HepG2 (cell line): ENCODE results near the gene NUP62. TPM values are rescaled to one million over a fixed set of nuclear protein-coding genes. Genes with fewer than 3 reads are reported as not detected.

Experiments used
- ATAC-seq: fragments of 200-7000 bp; cut with Tn5 transposase; 3 replicates; pipeline ENCODE4 v1.9.1; 2020; ENCODE audit warnings: mild to moderate bottlenecking, moderate library complexity
- BruUV-seq: library from RNA; stranded (reverse); fragments of 400-500 nt; replicated peaks from 2 replicates; lab custom pipeline; 2021; lab: Mats Ljungman, UMichigan
- CTCF ChIA-PET: fragments of 300-600 bp; formaldehyde crosslinking; extraction: SDS; loops from one replicate; lab custom pipeline; 2021; ENCODE audit warnings: low total read pairs, inconsistent platforms, low intra/inter-chr PET ratio; lab: Yijun Ruan, JAX
- POLR2A ChIA-PET: fragments of 350-600 bp; sonication (Branson Sonifier 250); formaldehyde crosslinking; loops from one replicate; lab custom pipeline; 2020; ENCODE audit warnings: antibody characterized with exemption, inconsistent platforms; lab: Yijun Ruan, JAX
- DNase-seq: peaks from one replicate; pipeline ENCODE4 v3.0.0-alpha.2; 2015; ENCODE audit warnings: low spot score
- FAIRE-seq: peaks from 3 replicates; lab custom pipeline; 2011; peaks lifted over from hg19 to GRCh38; lab: Jason Lieb, UNC
- H2AFZ ChIP-seq: one replicate; pipeline ENCODE4 v1.6.1; 2011; ENCODE audit warnings: low read length, inconsistent platforms
- H3K27ac ChIP-seq: fragments of 300-600 bp; 3 replicates; pipeline ENCODE4 v1.8.0; 2011; ENCODE audit warnings: mixed run types, mild to moderate bottlenecking, mixed read lengths, low read length, inconsistent platforms; ENCODE audit not compliant: insufficient read depth; ENCODE audit errors: extremely low read length
- H3K27me3 ChIP-seq, 2 experiments: fragments of 200-600 bp in 1 of 2; 2 replicates in 1 of 2; 3 replicates in 1 of 2; pipeline versions ENCODE4 v1.6.0 to v1.8.0; 2011; ENCODE audit warnings: low read length in 2 of 2, mild to moderate bottlenecking in 2 of 2, moderate library complexity in 2 of 2, inconsistent platforms in 1 of 2; ENCODE audit not compliant: insufficient read depth in 2 of 2, control insufficient read depth in 1 of 2
- H3K36me3 ChIP-seq, 2 experiments: fragments of 200-600 bp in 1 of 2; replicated peaks in 1 of 2; 2 replicates in 1 of 2; 3 replicates in 1 of 2; pipeline versions ENCODE4 v1.5.1 to v1.8.0; 2011; ENCODE audit warnings: low read length in 2 of 2, inconsistent platforms in 1 of 2; ENCODE audit not compliant: insufficient read depth in 2 of 2, control insufficient read depth in 1 of 2
- H3K4me1 ChIP-seq: 2 replicates; pipeline ENCODE4 v1.5.1; 2012; ENCODE audit warnings: low read length, inconsistent platforms; ENCODE audit not compliant: insufficient read depth
- H3K4me2 ChIP-seq: 2 replicates; pipeline ENCODE4 v1.6.0; 2011; ENCODE audit warnings: low read depth, low read length, inconsistent platforms
- H3K4me3 ChIP-seq, 3 experiments: fragments of 200-600 bp in 1 of 3; sonication (generic), shearing (Covaris generic) in 1 of 3; replicated peaks in 1 of 3; 2 replicates each; pipeline ENCODE4 v1.5.1; 2011 to 2016; ENCODE audit warnings: low read length in 3 of 3, inconsistent platforms in 2 of 3, low read depth in 2 of 3, mild to moderate bottlenecking in 2 of 3, control low read depth in 1 of 3, mixed read lengths in 1 of 3; ENCODE audit not compliant: insufficient read depth in 1 of 3
- H3K79me2 ChIP-seq: one replicate; pipeline ENCODE4 v1.6.1; 2011; ENCODE audit warnings: low read length, inconsistent platforms; ENCODE audit not compliant: insufficient read depth
- H3K9ac ChIP-seq: 2 replicates; pipeline ENCODE4 v1.6.0; 2011; ENCODE audit warnings: mild to moderate bottlenecking, low read depth, low read length, inconsistent platforms; ENCODE audit not compliant: insufficient read depth
- H3K9me3 ChIP-seq: 2 replicates; pipeline ENCODE4 v1.5.1; 2012; ENCODE audit warnings: mild to moderate bottlenecking, low read length
- H4K20me1 ChIP-seq: 2 replicates; pipeline ENCODE4 v1.6.0; 2011; ENCODE audit warnings: inconsistent platforms, mild to moderate bottlenecking, low read length, moderate library complexity; ENCODE audit not compliant: insufficient read depth
- GATA4 ChIP-seq: sonication (generic); IDR thresholded peaks from 2 replicates; pipeline ENCODE4 v1.6.1; 2016; ENCODE audit warnings: antibody characterized with exemption, low read depth, borderline replicate concordance
- HOMEZ ChIP-seq: IDR thresholded peaks from 2 replicates; pipeline ENCODE4 v1.6.1; 2016; ENCODE audit warnings: low read depth
- HOXA3 ChIP-seq: sonication (generic); formaldehyde crosslinking; IDR thresholded peaks from 2 replicates; pipeline ENCODE4 v1.5.0; 2020; ENCODE audit warnings: missing genetic modification reagents
- KDM5A ChIP-seq: fragments of 200-600 bp; sonication (generic); IDR thresholded peaks from 2 replicates; pipeline ENCODE4 v1.7.0; 2018; ENCODE audit warnings: antibody characterized with exemption, mild to moderate bottlenecking, low read length, borderline replicate concordance
- MTA3 ChIP-seq: sonication (generic); formaldehyde crosslinking; IDR thresholded peaks from 2 replicates; pipeline ENCODE4 v1.4.0; 2020; ENCODE audit warnings: missing genetic modification reagents
- MTF2 ChIP-seq: sonication (generic); formaldehyde crosslinking; IDR thresholded peaks from 2 replicates; pipeline ENCODE4 v1.5.0; 2020; ENCODE audit warnings: missing genetic modification reagents, borderline replicate concordance
- ZNF329 ChIP-seq: sonication (generic); formaldehyde crosslinking; IDR thresholded peaks from 2 replicates; pipeline ENCODE4 v1.9.0; 2021; ENCODE audit warnings: low read depth, mild to moderate bottlenecking, missing genetic modification reagents
- ZNF335 ChIP-seq: sonication (generic); formaldehyde crosslinking; IDR thresholded peaks from 2 replicates; pipeline ENCODE4 v1.4.0; 2020; ENCODE audit warnings: missing genetic modification reagents
- ZNF383 ChIP-seq: sonication (generic); formaldehyde crosslinking; IDR thresholded peaks from 2 replicates; pipeline ENCODE4 v1.4.0; 2020; ENCODE audit warnings: missing genetic modification reagents, mild to moderate bottlenecking, borderline replicate concordance
- ZNF547 ChIP-seq: sonication (generic); formaldehyde crosslinking; IDR thresholded peaks from 2 replicates; pipeline ENCODE4 v1.5.1; 2020; ENCODE audit warnings: mild to moderate bottlenecking, missing genetic modification reagents
- ZNF577 ChIP-seq: sonication (generic); formaldehyde crosslinking; IDR thresholded peaks from 2 replicates; pipeline ENCODE4 v1.4.0; 2020; ENCODE audit warnings: mild to moderate bottlenecking, low read depth, missing genetic modification reagents, borderline replicate concordance
- WGBS: methylation state at CpG from one replicate; pipeline ENCODE4 v1.1.6; 2017; ENCODE audit warnings: low lambda C conversion rate; 5-methylcytosine and 5-hydroxymethylcytosine counted together
- in situ Hi-C: cut with HindIII; loops from 2 replicates; pipeline ENCODE4 v1.10.0; 2017; ENCODE audit warnings: low pct_unique_long_range_greater_than_20kb; ENCODE audit not compliant: extremely low pct_ligation_motif_present
- intact Hi-C: fragments of 100-400 bp; cut with micrococcal nuclease; formaldehyde crosslinking; loops from one replicate; pipeline ENCODE4 v1.10.0; 2022; ENCODE audit not compliant: unreplicated experiment
- polyA plus RNA-seq, 8 experiments: library from polyadenylated mRNA; depleted of rRNA in 3 of 8; stranded (reverse) in 7 of 8; unstranded in 1 of 8; fragments of >200 nt; fragmentation: Illumina TruSeq in 4 of 8; extraction: Trizol in 4 of 8; gene quantifications; 2 replicates each; pipeline versions ENCODE4 v1.2.1 to v1.2.3, GENCODE V29; 2011 to 2016; ENCODE audit warnings: low read depth in 4 of 8, missing spikeins in 1 of 8, mixed read lengths in 1 of 8; ENCODE audit not compliant: insufficient read depth in 1 of 8
- total RNA-seq, 5 experiments: library from RNA; depleted of rRNA; stranded (reverse); fragments of >200 nt; fragmentation: Illumina TruSeq; extraction: Trizol; gene quantifications; 2 replicates each; pipeline ENCODE4 v1.2.3, GENCODE V29; 2016; ENCODE audit warnings: low read depth in 1 of 5
- TF ChIP-seq, protein P1 (sequence below): sonication (generic); formaldehyde crosslinking; IDR thresholded peaks from 2 replicates; pipeline ENCODE4 v1.4.0; 2020; ENCODE audit warnings: low read depth, missing genetic modification reagents
- TF ChIP-seq, protein P2 (sequence below): sonication (generic); formaldehyde crosslinking; IDR thresholded peaks from 2 replicates; pipeline ENCODE4 v1.5.0; 2020; ENCODE audit warnings: missing genetic modification reagents, mild to moderate bottlenecking, borderline replicate concordance
- TF ChIP-seq, protein P3 (sequence below): sonication (generic); formaldehyde crosslinking; conservative IDR thresholded peaks from 2 replicates; pipeline ENCODE4 v1.4.0; 2020; ENCODE audit warnings: missing genetic modification reagents

The NUP62 gene
- total and polyA plus RNA-seq, 2 of the 13 experiments (the other 11 are each of a cell fraction or from before 2014, with no cell fraction given) = 16.5 to 41.5 TPM

GRCh38 chr19:49939721-49940481 is 10.6 kb upstream of the NUP62 start (continued):
- TF ChIP-seq, protein P1, sequence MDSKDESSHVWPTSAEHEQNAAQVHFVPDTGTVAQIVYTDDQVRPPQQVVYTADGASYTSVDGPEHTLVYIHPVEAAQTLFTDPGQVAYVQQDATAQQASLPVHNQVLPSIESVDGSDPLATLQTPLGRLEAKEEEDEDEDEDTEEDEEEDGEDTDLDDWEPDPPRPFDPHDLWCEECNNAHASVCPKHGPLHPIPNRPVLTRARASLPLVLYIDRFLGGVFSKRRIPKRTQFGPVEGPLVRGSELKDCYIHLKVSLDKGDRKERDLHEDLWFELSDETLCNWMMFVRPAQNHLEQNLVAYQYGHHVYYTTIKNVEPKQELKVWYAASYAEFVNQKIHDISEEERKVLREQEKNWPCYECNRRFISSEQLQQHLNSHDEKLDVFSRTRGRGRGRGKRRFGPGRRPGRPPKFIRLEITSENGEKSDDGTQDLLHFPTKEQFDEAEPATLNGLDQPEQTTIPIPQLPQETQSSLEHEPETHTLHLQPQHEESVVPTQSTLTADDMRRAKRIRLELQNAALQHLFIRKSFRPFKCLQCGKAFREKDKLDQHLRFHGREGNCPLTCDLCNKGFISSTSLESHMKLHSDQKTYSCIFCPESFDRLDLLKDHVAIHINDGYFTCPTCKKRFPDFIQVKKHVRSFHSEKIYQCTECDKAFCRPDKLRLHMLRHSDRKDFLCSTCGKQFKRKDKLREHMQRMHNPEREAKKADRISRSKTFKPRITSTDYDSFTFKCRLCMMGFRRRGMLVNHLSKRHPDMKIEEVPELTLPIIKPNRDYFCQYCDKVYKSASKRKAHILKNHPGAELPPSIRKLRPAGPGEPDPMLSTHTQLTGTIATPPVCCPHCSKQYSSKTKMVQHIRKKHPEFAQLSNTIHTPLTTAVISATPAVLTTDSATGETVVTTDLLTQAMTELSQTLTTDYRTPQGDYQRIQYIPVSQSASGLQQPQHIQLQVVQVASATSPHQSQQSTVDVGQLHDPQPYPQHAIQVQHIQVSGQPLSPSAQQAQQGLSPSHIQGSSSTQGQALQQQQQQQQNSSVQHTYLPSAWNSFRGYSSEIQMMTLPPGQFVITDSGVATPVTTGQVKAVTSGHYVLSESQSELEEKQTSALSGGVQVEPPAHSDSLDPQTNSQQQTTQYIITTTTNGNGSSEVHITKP = no peak
- TF ChIP-seq, protein P2, sequence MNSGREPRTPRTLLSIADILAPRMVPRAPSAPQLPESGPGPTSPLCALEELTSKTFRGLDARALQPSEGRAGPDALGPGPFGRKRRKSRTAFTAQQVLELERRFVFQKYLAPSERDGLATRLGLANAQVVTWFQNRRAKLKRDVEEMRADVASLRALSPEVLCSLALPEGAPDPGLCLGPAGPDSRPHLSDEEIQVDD (CRISPR knock-in tag) = no peak
- no peak for TF ChIP-seq HOXA3
- TF ChIP-seq ZNF547 (CRISPR knock-in tag) = no peak
- TF ChIP-seq MTA3 (CRISPR knock-in tag) = no peak
- TF ChIP-seq, all 625 proteins: peak for 6

DNA sequence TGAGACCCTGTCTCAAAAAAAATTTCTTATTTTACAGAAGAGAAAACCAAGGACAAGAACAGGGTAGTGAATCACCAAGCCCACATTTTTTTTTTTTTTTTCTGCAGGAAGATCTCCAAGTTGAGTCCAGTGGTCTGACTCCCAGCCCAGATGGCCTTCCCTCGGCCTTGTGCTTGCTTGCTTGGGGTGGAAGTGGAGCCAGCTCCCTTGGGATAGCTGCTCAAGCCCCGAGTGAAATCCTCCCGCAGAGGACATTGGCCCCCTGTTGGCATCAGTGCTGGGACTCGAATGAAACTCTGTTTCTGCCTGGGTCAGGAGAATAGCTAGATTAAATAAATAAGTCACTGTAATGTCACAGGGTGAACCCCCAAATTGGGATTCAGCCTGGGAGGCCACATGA is 9.4 kb upstream of the NUP62 start:
- Histone ChIP-seq H3K9me3 (no peaks in the 10 kb centered on the region), H3K4me3 (no peak overlapping the region), H3K4me2 (no peak overlapping the region), H3K36me3 (no peaks in the 10 kb centered on the region), H2AFZ (no peak overlapping the region), H4K20me1 (no peaks in the 10 kb centered on the region), H3K4me1 (peaks cover 45% of the 10 kb centered on the region), H3K27me3 (no peaks in the 10 kb centered on the region), H3K9ac (no peak overlapping the region), H3K27ac (no peak overlapping the region), H3K79me2 (no peaks in the 10 kb centered on the region)
- ChIA-PET CTCF (interaction anchor here (3.2 kb wide), 1 partner anchor 45 kb away, joined by 91 read pairs; no protein-coding TSS in a partner anchor), POLR2A (interaction anchor here (1.7 kb wide), 1 partner anchor 8 kb away, joined by 5 read pairs; no protein-coding TSS in a partner anchor)
- intact Hi-C loops = no loop called here
- 53% methylated on average over 4 of the region's 4 CpGs for WGBS
- BruUV-seq = no TSS peak
- TF ChIP-seq ZNF329 (CRISPR knock-in tag) (no peak), ZNF383 (CRISPR knock-in tag) (no peak), ZNF335 (CRISPR knock-in tag) (no peak), KDM5A (no peak), HOMEZ (CRISPR knock-in tag) (no peak), MTF2 (no peak), GATA4 (no peak), ZNF577 (no peak)
- TF ChIP-seq, protein P3, sequence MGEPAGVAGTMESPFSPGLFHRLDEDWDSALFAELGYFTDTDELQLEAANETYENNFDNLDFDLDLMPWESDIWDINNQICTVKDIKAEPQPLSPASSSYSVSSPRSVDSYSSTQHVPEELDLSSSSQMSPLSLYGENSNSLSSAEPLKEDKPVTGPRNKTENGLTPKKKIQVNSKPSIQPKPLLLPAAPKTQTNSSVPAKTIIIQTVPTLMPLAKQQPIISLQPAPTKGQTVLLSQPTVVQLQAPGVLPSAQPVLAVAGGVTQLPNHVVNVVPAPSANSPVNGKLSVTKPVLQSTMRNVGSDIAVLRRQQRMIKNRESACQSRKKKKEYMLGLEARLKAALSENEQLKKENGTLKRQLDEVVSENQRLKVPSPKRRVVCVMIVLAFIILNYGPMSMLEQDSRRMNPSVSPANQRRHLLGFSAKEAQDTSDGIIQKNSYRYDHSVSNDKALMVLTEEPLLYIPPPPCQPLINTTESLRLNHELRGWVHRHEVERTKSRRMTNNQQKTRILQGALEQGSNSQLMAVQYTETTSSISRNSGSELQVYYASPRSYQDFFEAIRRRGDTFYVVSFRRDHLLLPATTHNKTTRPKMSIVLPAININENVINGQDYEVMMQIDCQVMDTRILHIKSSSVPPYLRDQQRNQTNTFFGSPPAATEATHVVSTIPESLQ (CRISPR knock-in tag) = no peak
- DNase-seq (no peak), ATAC-seq (no peak), FAIRE-seq (no peak)
- in situ Hi-C loops = loop anchor here (5.0 kb wide), 1 partner anchor 39 kb away; no protein-coding TSS in a partner anchor
